NOMO-1 (cell line): ENCODE measurements around the gene CABP4.

ENCODE experiments used
- DNase-seq, 2 experiments: peaks; one replicate each; lab custom pipeline; 2025; ENCODE audit not compliant: unreplicated experiment in 2 of 2; lab: John Stamatoyannopoulos, UW

The CABP4 gene

GRCh38 chr11:67507242-67507863, 52.2 kb downstream of the CABP4 start:
- DNase-seq: no peak

- peak; percentile 97 to 99 for DNase-seq
These were observed 52.8 kb downstream of the CABP4 start, which contains the start of gene CDK2AP2 for GRCh38 chr11:67507864-67508485. CDK2AP2 (minus strand) TSS chr11:67508162; CDS start chr11:67508082, 80 bp downstream.

- DNase-seq: peak; percentile 89 to 98
These were observed 53.5 kb downstream of the CABP4 start for GRCh38 chr11:67508486-67509121.

- no peak for DNase-seq
These were observed 54.8 kb downstream of the CABP4 start for GRCh38 chr11:67510023-67510345.
